HepG2 (cell line): ENCODE data around the gene MPP3. TPM values are rescaled to one million over a fixed set of nuclear protein-coding genes. Genes with fewer than 3 reads are reported as not detected.

Experiments
- ATAC-seq: fragments of 200-7000 bp; cut with Tn5 transposase; 3 replicates; pipeline ENCODE4 v1.9.1; 2020; ENCODE audit warnings: mild to moderate bottlenecking, moderate library complexity
- BruUV-seq: library from RNA; stranded (reverse); fragments of 400-500 nt; replicated peaks from 2 replicates; lab custom pipeline; 2021; lab: Mats Ljungman, UMichigan
- CTCF ChIA-PET: fragments of 300-600 bp; formaldehyde crosslinking; extraction: SDS; loops from one replicate; lab custom pipeline; 2021; ENCODE audit warnings: low total read pairs, inconsistent platforms, low intra/inter-chr PET ratio; lab: Yijun Ruan, JAX
- POLR2A ChIA-PET: fragments of 350-600 bp; sonication (Branson Sonifier 250); formaldehyde crosslinking; loops from one replicate; lab custom pipeline; 2020; ENCODE audit warnings: antibody characterized with exemption, inconsistent platforms; lab: Yijun Ruan, JAX
- DNase-seq: peaks from one replicate; pipeline ENCODE4 v3.0.0-alpha.2; 2015; ENCODE audit warnings: low spot score
- FAIRE-seq: peaks from 3 replicates; lab custom pipeline; 2011; peaks lifted over from hg19 to GRCh38; lab: Jason Lieb, UNC
- H2AFZ ChIP-seq: one replicate; pipeline ENCODE4 v1.6.1; 2011; ENCODE audit warnings: low read length, inconsistent platforms
- H3K27ac ChIP-seq: fragments of 300-600 bp; 3 replicates; pipeline ENCODE4 v1.8.0; 2011; ENCODE audit warnings: mixed run types, mild to moderate bottlenecking, mixed read lengths, low read length, inconsistent platforms; ENCODE audit not compliant: insufficient read depth; ENCODE audit errors: extremely low read length
- H3K27me3 ChIP-seq, 2 experiments: fragments of 200-600 bp in 1 of 2; 2 replicates in 1 of 2; 3 replicates in 1 of 2; pipeline versions ENCODE4 v1.6.0 to v1.8.0; 2011; ENCODE audit warnings: low read length in 2 of 2, mild to moderate bottlenecking in 2 of 2, moderate library complexity in 2 of 2, inconsistent platforms in 1 of 2; ENCODE audit not compliant: insufficient read depth in 2 of 2, control insufficient read depth in 1 of 2
- H3K36me3 ChIP-seq, 2 experiments: fragments of 200-600 bp in 1 of 2; replicated peaks in 1 of 2; 2 replicates in 1 of 2; 3 replicates in 1 of 2; pipeline versions ENCODE4 v1.5.1 to v1.8.0; 2011; ENCODE audit warnings: low read length in 2 of 2, inconsistent platforms in 1 of 2; ENCODE audit not compliant: insufficient read depth in 2 of 2, control insufficient read depth in 1 of 2
- H3K4me1 ChIP-seq: 2 replicates; pipeline ENCODE4 v1.5.1; 2012; ENCODE audit warnings: low read length, inconsistent platforms; ENCODE audit not compliant: insufficient read depth
- H3K4me2 ChIP-seq: 2 replicates; pipeline ENCODE4 v1.6.0; 2011; ENCODE audit warnings: low read depth, low read length, inconsistent platforms
- H3K4me3 ChIP-seq, 3 experiments: fragments of 200-600 bp in 1 of 3; sonication (generic), shearing (Covaris generic) in 1 of 3; replicated peaks in 1 of 3; 2 replicates each; pipeline ENCODE4 v1.5.1; 2011 to 2016; ENCODE audit warnings: low read length in 3 of 3, inconsistent platforms in 2 of 3, low read depth in 2 of 3, mild to moderate bottlenecking in 2 of 3, control low read depth in 1 of 3, mixed read lengths in 1 of 3; ENCODE audit not compliant: insufficient read depth in 1 of 3
- H3K79me2 ChIP-seq: one replicate; pipeline ENCODE4 v1.6.1; 2011; ENCODE audit warnings: low read length, inconsistent platforms; ENCODE audit not compliant: insufficient read depth
- H3K9ac ChIP-seq: 2 replicates; pipeline ENCODE4 v1.6.0; 2011; ENCODE audit warnings: mild to moderate bottlenecking, low read depth, low read length, inconsistent platforms; ENCODE audit not compliant: insufficient read depth
- H3K9me3 ChIP-seq: 2 replicates; pipeline ENCODE4 v1.5.1; 2012; ENCODE audit warnings: mild to moderate bottlenecking, low read length
- H4K20me1 ChIP-seq: 2 replicates; pipeline ENCODE4 v1.6.0; 2011; ENCODE audit warnings: inconsistent platforms, mild to moderate bottlenecking, low read length, moderate library complexity; ENCODE audit not compliant: insufficient read depth
- AGO2 ChIP-seq: fragments of 200-400 bp; formaldehyde crosslinking; optimal IDR thresholded peaks from 2 replicates; pipeline ENCODE3; 2017; ENCODE audit warnings: mild to moderate bottlenecking, low read depth, low read length, moderate library complexity
- MTA1 ChIP-seq: sonication (generic); formaldehyde crosslinking; IDR thresholded peaks from 2 replicates; pipeline ENCODE4 v1.4.0; 2020; ENCODE audit warnings: missing genetic modification reagents, mild to moderate bottlenecking, borderline replicate concordance
- ZFP91 ChIP-seq: sonication (generic); formaldehyde crosslinking; IDR thresholded peaks from 2 replicates; pipeline ENCODE4 v1.9.0; 2022; ENCODE audit warnings: missing genetic modification reagents, mild to moderate bottlenecking, borderline replicate concordance
- WGBS: methylation state at CpG from one replicate; pipeline ENCODE4 v1.1.6; 2017; ENCODE audit warnings: low lambda C conversion rate; 5-methylcytosine and 5-hydroxymethylcytosine counted together
- in situ Hi-C: cut with HindIII; loops from 2 replicates; pipeline ENCODE4 v1.10.0; 2017; ENCODE audit warnings: low pct_unique_long_range_greater_than_20kb; ENCODE audit not compliant: extremely low pct_ligation_motif_present
- intact Hi-C: fragments of 100-400 bp; cut with micrococcal nuclease; formaldehyde crosslinking; loops from one replicate; pipeline ENCODE4 v1.10.0; 2022; ENCODE audit not compliant: unreplicated experiment
- polyA plus RNA-seq, 8 experiments: library from polyadenylated mRNA; depleted of rRNA in 3 of 8; stranded (reverse) in 7 of 8; unstranded in 1 of 8; fragments of >200 nt; fragmentation: Illumina TruSeq in 4 of 8; extraction: Trizol in 4 of 8; gene quantifications; 2 replicates each; pipeline versions ENCODE4 v1.2.1 to v1.2.3, GENCODE V29; 2011 to 2016; ENCODE audit warnings: low read depth in 4 of 8, missing spikeins in 1 of 8, mixed read lengths in 1 of 8; ENCODE audit not compliant: insufficient read depth in 1 of 8
- total RNA-seq, 5 experiments: library from RNA; depleted of rRNA; stranded (reverse); fragments of >200 nt; fragmentation: Illumina TruSeq; extraction: Trizol; gene quantifications; 2 replicates each; pipeline ENCODE4 v1.2.3, GENCODE V29; 2016; ENCODE audit warnings: low read depth in 1 of 5

The MPP3 gene
- total and polyA plus RNA-seq, 2 of the 13 experiments (the other 11 are each of a cell fraction or from before 2014, with no cell fraction given) = 0.91 to 1.8 TPM

- TF ChIP-seq MTA1 (CRISPR knock-in tag) (no peak), ZFP91 (0 out of 2 replicates have a peak, but pooled peaks have one; percentile 30), AGO2 (peak; percentile 37)
- POLR2A ChIA-PET = no interaction called here
- Histone ChIP-seq H3K27me3 (no peaks in the 10 kb centered on the region), H3K4me3 (no peak overlapping the region), H3K27ac (no peak overlapping the region), H4K20me1 (no peaks in the 10 kb centered on the region), H3K9me3 (no peaks in the 10 kb centered on the region), H3K4me1 (peaks cover 13% of the 10 kb centered on the region), H3K9ac (no peak overlapping the region), H3K36me3 (peaks cover 12 to 23% of the 10 kb centered on the region in 2 experiments), H3K79me2 (no peaks in the 10 kb centered on the region), H2AFZ (no peak overlapping the region), H3K4me2 (no peak overlapping the region)
- no TSS peak for BruUV-seq
- DNase-seq = no peak
- FAIRE-seq = no peak
- in situ Hi-C loops = loop anchor here (10.0 kb wide), 1 partner anchor 252 kb away; no protein-coding TSS in a partner anchor
- ATAC-seq = no peak
- CTCF ChIA-PET = interaction anchor here (0.6 to 3.8 kb wide), 4 partner anchors 13 to 247 kb away, joined by 3 to 16 read pairs (median 10); partner anchors contain the start of genes CD300LG and CFAP97D1
- intact Hi-C loops = loop anchor here (10.0 kb wide), 1 partner anchor 242 kb away; no protein-coding TSS in a partner anchor
- WGBS = 87% methylated on average over 6 of the region's 6 CpGs
Measured at GRCh38 chr17:43767053-43767712, 65.8 kb downstream of the MPP3 start.
